Neural cell (in vitro differentiated cells): ENCODE measurements around the gene FSTL5. TPM values are rescaled to one million over a fixed set of nuclear protein-coding genes. Genes with fewer than 3 reads are reported as not detected.

Experiments
- H2AFZ ChIP-seq: fragments of 200-600, 300-800 bp; sonication (generic), shearing (Covaris generic); 2 replicates; pipeline ENCODE4 v1.6.0; 2014; ENCODE audit warnings: low read depth, mild to moderate bottlenecking, antibody characterized with exemption, low read length, moderate library complexity
- H3F3A ChIP-seq: fragments of 200-600 bp; shearing (Covaris generic); 2 replicates; pipeline ENCODE4 v1.6.1; 2016; ENCODE audit warnings: mild to moderate bottlenecking, moderate library complexity, mixed read lengths, antibody characterized with exemption, low read length; ENCODE audit not compliant: insufficient read depth, poor library complexity, severe bottlenecking
- H3K27ac ChIP-seq: fragments of 200-600, 300-800 bp; sonication (generic), shearing (Covaris generic); 2 replicates; pipeline ENCODE4 v1.5.1; 2014; ENCODE audit warnings: mild to moderate bottlenecking, low read length, moderate library complexity
- H3K27me3 ChIP-seq: fragments of 300-800, 200-600 bp; sonication (generic), shearing (Covaris generic); 2 replicates; pipeline ENCODE4 v1.6.0; 2014; ENCODE audit warnings: mild to moderate bottlenecking, low read depth, low read length, moderate library complexity; ENCODE audit not compliant: insufficient read depth
- H3K36me3 ChIP-seq: fragments of 300-800, 200-600 bp; sonication (generic), shearing (Covaris generic); 2 replicates; pipeline ENCODE4 v1.5.1; 2014; ENCODE audit warnings: mild to moderate bottlenecking, antibody characterized with exemption, low read length, moderate library complexity; ENCODE audit not compliant: insufficient read depth
- H3K4me2 ChIP-seq: fragments of 300-800, 200-600 bp; sonication (generic), shearing (Covaris generic); 2 replicates; pipeline ENCODE4 v1.6.0; 2014; ENCODE audit warnings: mild to moderate bottlenecking, low read length
- H3K4me3 ChIP-seq: fragments of 300-800, 200-600 bp; sonication (generic), shearing (Covaris generic); 2 replicates; pipeline ENCODE4 v1.5.1; 2014; ENCODE audit warnings: mild to moderate bottlenecking, low read length, moderate library complexity
- H3K79me2 ChIP-seq: fragments of 200-600 bp; shearing (Covaris generic); replicated peaks from 2 replicates; pipeline ENCODE4 v1.6.0; 2014; ENCODE audit warnings: mild to moderate bottlenecking, low read length, moderate library complexity; ENCODE audit not compliant: insufficient read depth
- H3K9ac ChIP-seq: fragments of 300-800, 200-600 bp; sonication (generic), shearing (Covaris generic); 2 replicates; pipeline ENCODE4 v1.6.1; 2016; ENCODE audit warnings: mild to moderate bottlenecking, low read length, mixed read lengths
- H3K9me2 ChIP-seq: fragments of 200-600 bp; shearing (Covaris generic); 2 replicates; pipeline ENCODE4 v1.6.1; 2016; ENCODE audit warnings: mild to moderate bottlenecking, low read length, mixed read lengths; ENCODE audit not compliant: insufficient read depth
- H3K9me3 ChIP-seq: fragments of 200-600, 300-800 bp; sonication (generic), shearing (Covaris generic); 2 replicates; pipeline ENCODE4 v1.6.1; 2016; ENCODE audit warnings: mild to moderate bottlenecking, mixed run types, low read length, moderate library complexity, mixed read lengths
- H4K20me1 ChIP-seq: fragments of 200-600 bp; shearing (Covaris generic); 2 replicates; pipeline ENCODE4 v1.6.1; 2016; ENCODE audit warnings: mild to moderate bottlenecking, mixed run types; ENCODE audit not compliant: insufficient read depth
- EP300 ChIP-seq: fragments of 450-650 bp; conservative IDR thresholded peaks from 2 replicates; pipeline ENCODE4 v1.6.1; 2014; ENCODE audit warnings: antibody characterized with exemption, mild to moderate bottlenecking, moderate library complexity; ENCODE audit not compliant: poor library complexity, severe bottlenecking
- EZH2 ChIP-seq: fragments of 200-600, 300-800 bp; shearing (Covaris generic), sonication (generic); IDR thresholded peaks from 2 replicates; pipeline ENCODE4 v1.6.1; 2014; ENCODE audit warnings: antibody characterized with exemption, low read length, borderline replicate concordance, mild to moderate bottlenecking; ENCODE audit not compliant: insufficient read depth, poor library complexity, severe bottlenecking
- MXI1 ChIP-seq: fragments of 450-650 bp; conservative IDR thresholded peaks from 2 replicates; pipeline ENCODE4 v1.6.1; 2014; ENCODE audit warnings: antibody characterized with exemption, mild to moderate bottlenecking; ENCODE audit not compliant: poor library complexity, severe bottlenecking
- POLR2AphosphoS5 ChIP-seq: IDR thresholded peaks from 2 replicates; pipeline ENCODE4 v1.6.1; 2012
- RAD21 ChIP-seq: fragments of 450-650 bp; conservative IDR thresholded peaks from 2 replicates; pipeline ENCODE4 v1.6.1; 2014; ENCODE audit warnings: antibody characterized with exemption, mild to moderate bottlenecking, moderate library complexity
- SMC3 ChIP-seq: fragments of 450-650 bp; conservative IDR thresholded peaks from 2 replicates; pipeline ENCODE4 v1.6.1; 2014; ENCODE audit warnings: antibody characterized with exemption, mild to moderate bottlenecking, moderate library complexity; ENCODE audit not compliant: poor library complexity
- TAF1 ChIP-seq: IDR thresholded peaks from 2 replicates; pipeline ENCODE4 v1.6.1; 2012; ENCODE audit warnings: low read depth
- polyA plus RNA-seq: library from polyadenylated mRNA; depleted of rRNA; stranded (reverse); fragments of >200 nt; gene quantifications from 2 replicates; pipeline ENCODE4 v1.2.3, GENCODE V29; 2014
- TF ChIP-seq, protein P1 (sequence below): fragments of 450-650 bp; IDR thresholded peaks from 2 replicates; pipeline ENCODE4 v1.5.1; 2014; ENCODE audit warnings: antibody characterized with exemption, mild to moderate bottlenecking, moderate library complexity; ENCODE audit not compliant: poor library complexity, severe bottlenecking
- TF ChIP-seq, protein P2 (sequence below): IDR thresholded peaks from 2 replicates; pipeline ENCODE4 v1.6.1; 2012; ENCODE audit warnings: borderline replicate concordance

FSTL5 gene
- polyA plus RNA-seq, 1 donor from 2014 or later, result 6.8 TPM

DNA sequence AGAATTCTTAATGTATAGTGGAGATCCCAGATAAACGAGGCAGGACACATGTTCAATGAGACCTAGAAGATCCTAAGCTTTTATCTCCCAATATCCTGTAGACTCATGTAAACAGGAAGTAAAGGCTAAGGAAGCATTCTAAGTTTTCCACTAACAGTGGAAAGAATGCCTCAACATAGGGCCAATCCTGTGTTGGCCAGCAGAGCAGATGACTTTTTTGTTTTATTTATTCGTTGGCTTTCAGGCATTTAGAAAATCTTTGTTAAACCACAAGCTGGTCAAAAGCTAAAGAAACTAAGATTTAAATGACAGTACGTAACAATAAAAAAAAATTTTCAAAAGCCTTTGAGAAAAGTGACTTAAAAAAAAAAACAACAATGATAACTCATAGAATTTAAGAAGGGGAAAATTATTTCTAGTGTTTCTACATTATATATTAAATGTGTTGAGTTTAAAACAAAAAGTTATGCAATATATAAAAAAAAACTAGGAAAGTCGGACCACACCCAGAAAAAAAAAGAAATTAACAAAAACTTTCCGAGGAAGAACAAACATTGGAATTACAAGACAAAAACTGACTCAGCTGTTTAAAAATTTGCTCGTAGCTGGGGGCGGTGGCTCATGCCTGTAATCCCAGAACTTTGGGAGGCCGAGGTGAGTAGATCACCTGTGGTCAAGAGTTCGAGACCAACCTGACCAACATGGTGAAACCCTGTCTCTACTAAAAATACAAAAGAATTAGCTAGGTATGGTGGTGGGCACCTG, 759.3 kb downstream of the FSTL5 start:
- Histone ChIP-seq H3K27ac (no peak overlapping the region), H3K79me2 (no peaks in the 10 kb centered on the region), H3K4me2 (no peak overlapping the region), H3K9ac (no peak overlapping the region), H4K20me1 (no peaks in the 10 kb centered on the region), H3F3A (no peaks in the 10 kb centered on the region), H3K27me3 (no peaks in the 10 kb centered on the region), H3K36me3 (no peaks in the 10 kb centered on the region), H3K9me2 (no peaks in the 10 kb centered on the region), H2AFZ (no peak overlapping the region), H3K9me3 (no peaks in the 10 kb centered on the region), H3K4me3 (no peak overlapping the region)
- TF ChIP-seq TAF1 (no peak), POLR2AphosphoS5 (no peak), SMC3 (no peak), MXI1 (no peak), EZH2 (no peak), RAD21 (no peak), EP300 (no peak)
- TF ChIP-seq, protein P1, sequence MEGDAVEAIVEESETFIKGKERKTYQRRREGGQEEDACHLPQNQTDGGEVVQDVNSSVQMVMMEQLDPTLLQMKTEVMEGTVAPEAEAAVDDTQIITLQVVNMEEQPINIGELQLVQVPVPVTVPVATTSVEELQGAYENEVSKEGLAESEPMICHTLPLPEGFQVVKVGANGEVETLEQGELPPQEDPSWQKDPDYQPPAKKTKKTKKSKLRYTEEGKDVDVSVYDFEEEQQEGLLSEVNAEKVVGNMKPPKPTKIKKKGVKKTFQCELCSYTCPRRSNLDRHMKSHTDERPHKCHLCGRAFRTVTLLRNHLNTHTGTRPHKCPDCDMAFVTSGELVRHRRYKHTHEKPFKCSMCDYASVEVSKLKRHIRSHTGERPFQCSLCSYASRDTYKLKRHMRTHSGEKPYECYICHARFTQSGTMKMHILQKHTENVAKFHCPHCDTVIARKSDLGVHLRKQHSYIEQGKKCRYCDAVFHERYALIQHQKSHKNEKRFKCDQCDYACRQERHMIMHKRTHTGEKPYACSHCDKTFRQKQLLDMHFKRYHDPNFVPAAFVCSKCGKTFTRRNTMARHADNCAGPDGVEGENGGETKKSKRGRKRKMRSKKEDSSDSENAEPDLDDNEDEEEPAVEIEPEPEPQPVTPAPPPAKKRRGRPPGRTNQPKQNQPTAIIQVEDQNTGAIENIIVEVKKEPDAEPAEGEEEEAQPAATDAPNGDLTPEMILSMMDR, result no peak
- TF ChIP-seq, protein P2, sequence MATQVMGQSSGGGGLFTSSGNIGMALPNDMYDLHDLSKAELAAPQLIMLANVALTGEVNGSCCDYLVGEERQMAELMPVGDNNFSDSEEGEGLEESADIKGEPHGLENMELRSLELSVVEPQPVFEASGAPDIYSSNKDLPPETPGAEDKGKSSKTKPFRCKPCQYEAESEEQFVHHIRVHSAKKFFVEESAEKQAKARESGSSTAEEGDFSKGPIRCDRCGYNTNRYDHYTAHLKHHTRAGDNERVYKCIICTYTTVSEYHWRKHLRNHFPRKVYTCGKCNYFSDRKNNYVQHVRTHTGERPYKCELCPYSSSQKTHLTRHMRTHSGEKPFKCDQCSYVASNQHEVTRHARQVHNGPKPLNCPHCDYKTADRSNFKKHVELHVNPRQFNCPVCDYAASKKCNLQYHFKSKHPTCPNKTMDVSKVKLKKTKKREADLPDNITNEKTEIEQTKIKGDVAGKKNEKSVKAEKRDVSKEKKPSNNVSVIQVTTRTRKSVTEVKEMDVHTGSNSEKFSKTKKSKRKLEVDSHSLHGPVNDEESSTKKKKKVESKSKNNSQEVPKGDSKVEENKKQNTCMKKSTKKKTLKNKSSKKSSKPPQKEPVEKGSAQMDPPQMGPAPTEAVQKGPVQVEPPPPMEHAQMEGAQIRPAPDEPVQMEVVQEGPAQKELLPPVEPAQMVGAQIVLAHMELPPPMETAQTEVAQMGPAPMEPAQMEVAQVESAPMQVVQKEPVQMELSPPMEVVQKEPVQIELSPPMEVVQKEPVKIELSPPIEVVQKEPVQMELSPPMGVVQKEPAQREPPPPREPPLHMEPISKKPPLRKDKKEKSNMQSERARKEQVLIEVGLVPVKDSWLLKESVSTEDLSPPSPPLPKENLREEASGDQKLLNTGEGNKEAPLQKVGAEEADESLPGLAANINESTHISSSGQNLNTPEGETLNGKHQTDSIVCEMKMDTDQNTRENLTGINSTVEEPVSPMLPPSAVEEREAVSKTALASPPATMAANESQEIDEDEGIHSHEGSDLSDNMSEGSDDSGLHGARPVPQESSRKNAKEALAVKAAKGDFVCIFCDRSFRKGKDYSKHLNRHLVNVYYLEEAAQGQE, result no peak

DNA sequence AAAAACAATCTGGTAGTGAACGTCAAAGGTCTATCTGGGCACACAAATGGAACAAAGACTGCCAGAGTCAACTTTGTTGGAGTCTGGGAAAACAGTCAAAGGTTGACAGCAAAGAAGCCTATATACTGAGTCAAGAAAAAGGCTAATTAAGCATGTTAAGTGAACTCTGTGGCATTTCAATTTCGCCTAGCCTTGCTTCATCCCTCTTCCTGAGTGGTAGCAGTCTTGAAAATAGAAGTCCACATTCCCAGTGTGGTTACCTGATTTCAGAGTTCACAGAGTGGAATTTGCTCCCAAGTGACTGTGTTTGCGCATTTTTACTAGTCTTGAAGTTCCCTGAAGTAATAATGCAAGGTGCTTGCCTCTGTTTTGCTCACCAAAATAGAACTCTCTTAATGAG, 760.0 kb downstream of the FSTL5 start:
- Histone ChIP-seq H3K79me2 (no peaks in the 10 kb centered on the region), H3K4me3 (no peak overlapping the region), H3K36me3 (no peaks in the 10 kb centered on the region), H3K9ac (no peak overlapping the region), H4K20me1 (no peaks in the 10 kb centered on the region), H2AFZ (no peak overlapping the region), H3F3A (no peaks in the 10 kb centered on the region), H3K27me3 (no peaks in the 10 kb centered on the region), H3K4me2 (no peak overlapping the region), H3K9me2 (no peaks in the 10 kb centered on the region), H3K9me3 (no peaks in the 10 kb centered on the region), H3K27ac (no peak overlapping the region)
- TF ChIP-seq, protein P2, result no peak
- TF ChIP-seq, protein P1, result no peak
- no peak for TF ChIP-seq POLR2AphosphoS5
- TF ChIP-seq EP300, result no peak
- TF ChIP-seq TAF1, result no peak
- no peak for TF ChIP-seq RAD21
- TF ChIP-seq SMC3, result no peak
- TF ChIP-seq EZH2, result no peak
- TF ChIP-seq MXI1, result no peak
